HG03457 (cell line): ENCODE results near the gene PRND.
"Not testable (repeated sequence)": the region's sequence is repeated elsewhere in the genome, so short reads cannot be mapped to it uniquely, and the experiment has no call there.

Experiments
- ATAC-seq: cut with Tn5 transposase; IDR thresholded peaks from one replicate; pipeline ENCODE4 v1.9.1; 2021; ENCODE audit warnings: moderate number of reproducible peaks; ENCODE audit not compliant: unreplicated experiment

PRND gene

GRCh38 chr20:4736875-4737274, 15.2 kb downstream of the PRND start:
- ATAC-seq, result no peak

GRCh38 chr20:4737857-4738627, 16.3 kb downstream of the PRND start:
- ATAC-seq, result no peak

- no peak for ATAC-seq
Measured at GRCh38 chr20:4740774-4741431, 19.2 kb downstream of the PRND start.

GRCh38 chr20:4748847-4749246, 27.1 kb downstream of the PRND start:
- ATAC-seq, result no peak

GRCh38 chr20:4749326-4749725, 27.6 kb downstream of the PRND start:
- ATAC-seq, result no peak

- ATAC-seq, result no peak
Measured at GRCh38 chr20:4750381-4750780, 28.7 kb downstream of the PRND start.

GRCh38 chr20:4759100-4759884, 37.6 kb downstream of the PRND start:
- not testable (repeated sequence) for ATAC-seq

GRCh38 chr20:4763261-4763660, 41.6 kb downstream of the PRND start:
- no peak for ATAC-seq

GRCh38 chr20:4763723-4764510, 42.2 kb downstream of the PRND start:
- ATAC-seq, result no peak

GRCh38 chr20:4764805-4765204, 43.1 kb downstream of the PRND start:
- ATAC-seq, result no peak

GRCh38 chr20:4765681-4766080, 44.0 kb downstream of the PRND start:
- ATAC-seq, result no peak

GRCh38 chr20:4766631-4767030, 44.9 kb downstream of the PRND start:
- no peak for ATAC-seq

GRCh38 chr20:4767084-4767483, 45.4 kb downstream of the PRND start:
- ATAC-seq, result no peak

GRCh38 chr20:4769328-4769727, 47.6 kb downstream of the PRND start:
- ATAC-seq, result no peak

- no peak for ATAC-seq
Measured at GRCh38 chr20:4770026-4770425, 48.3 kb downstream of the PRND start.

- ATAC-seq, result no peak
Measured at GRCh38 chr20:4771004-4771403, 49.3 kb downstream of the PRND start.

- no peak for ATAC-seq
Measured at GRCh38 chr20:4772132-4772531, 50.4 kb downstream of the PRND start.

GRCh38 chr20:4773014-4773413, 51.3 kb downstream of the PRND start:
- ATAC-seq, result not testable (repeated sequence)

GRCh38 chr20:4773736-4774135, 52.0 kb downstream of the PRND start:
- no peak for ATAC-seq

- ATAC-seq, result no peak
Measured at GRCh38 chr20:4774207-4774606, 52.5 kb downstream of the PRND start.
